Measurements from ENCODE around the gene ODC1.
"Not testable (repeated sequence)": the region's sequence is repeated elsewhere in the genome, so short reads cannot be mapped to it uniquely, and the experiment has no call there.

ODC1 gene

GRCh38 chr2:10452312-10452711, 4.2 kb upstream of the ODC1 start:
- DNase-seq = no peak

- no peak for DNase-seq
These were observed 3.7 kb upstream of the ODC1 start for GRCh38 chr2:10451819-10452218.

- no peak for DNase-seq
These were observed 1.9 kb upstream of the ODC1 start for GRCh38 chr2:10449838-10450691.

- no peak for DNase-seq
These were observed 1.3 kb upstream of the ODC1 start for GRCh38 chr2:10449486-10449831.

GRCh38 chr2:10448576-10449485, 704 bp upstream of the ODC1 start:
- peak; percentile 90 to 95 for DNase-seq

GRCh38 chr2:10447300-10447894, 730 bp downstream of the ODC1 start:
- DNase-seq = no peak

GRCh38 chr2:10446631-10447030, 1.5 kb downstream of the ODC1 start:
- no peak for DNase-seq

GRCh38 chr2:10444463-10444862, 3.7 kb downstream of the ODC1 start:
- DNase-seq = peak; percentile 70 to 76

GRCh38 chr2:10442469-10443126, 5.5 kb downstream of the ODC1 start:
- not testable (repeated sequence) for DNase-seq

- peak in 1 of 2 experiments; percentile 41 for DNase-seq
These were observed 6.2 kb downstream of the ODC1 start for GRCh38 chr2:10441948-10442347.

- DNase-seq = no peak
These were observed 7.4 kb downstream of the ODC1 start for GRCh38 chr2:10440736-10441135.

- DNase-seq = no peak
These were observed 8.2 kb downstream of the ODC1 start for GRCh38 chr2:10439971-10440370.

- DNase-seq = no peak
These were observed 8.8 kb downstream of the ODC1 start for GRCh38 chr2:10439185-10439879.

GRCh38 chr2:10438688-10439087, 9.4 kb downstream of the ODC1 start:
- DNase-seq = no peak

- DNase-seq = no peak
These were observed 10.3 kb downstream of the ODC1 start for GRCh38 chr2:10437806-10438205.

GRCh38 chr2:10436583-10437110, 11.5 kb downstream of the ODC1 start:
- no peak for DNase-seq

- DNase-seq = no peak
These were observed 12.3 kb downstream of the ODC1 start for GRCh38 chr2:10435820-10436204.

GRCh38 chr2:10434886-10435819, 13.0 kb downstream of the ODC1 start:
- peak; percentile 87 to 89 for DNase-seq

GRCh38 chr2:10433947-10434885, 13.9 kb downstream of the ODC1 start:
- no peak for DNase-seq
